ENCODE results near the gene IGF2R. TPM values are rescaled to one million over a fixed set of nuclear protein-coding genes. Genes with fewer than 3 reads are reported as not detected.

The IGF2R gene
- total and polyA plus RNA-seq, 2 of the 13 experiments (the other 11 are each of a cell fraction or from before 2014, with no cell fraction given) = 38.3 to 70.0 TPM

- 89% methylated on average over 3 of the region's 3 CpGs for WGBS (ENCODE audit: low lambda C conversion rate)
- Histone ChIP-seq H3K4me1 (ENCODE audit: insufficient read depth, low read length) (peaks cover 58% of the 10 kb centered on the region), H2AFZ (ENCODE audit: low read length) (no peak overlapping the region), H3K27ac (ENCODE audit: extremely low read length, insufficient read depth, low read length) (peak overlapping the region; percentile 44), H3K4me2 (ENCODE audit: low read depth, low read length) (peak overlapping the region; percentile 10; the same call in 1 of the 2 replicates), H3K9me3 (ENCODE audit: low read length) (no peaks in the 10 kb centered on the region), H3K36me3 (replicated peaks in 1 of 2; ENCODE audit: control insufficient read depth in 1 of 2, insufficient read depth in 2 of 2, low read length in 2 of 2) (no peaks in the 10 kb centered on the region), H3K79me2 (ENCODE audit: insufficient read depth, low read length) (no peaks in the 10 kb centered on the region), H3K27me3 (ENCODE audit: control insufficient read depth in 1 of 2, insufficient read depth in 2 of 2, low read length in 2 of 2) (no peaks in the 10 kb centered on the region), H4K20me1 (ENCODE audit: insufficient read depth, low read length) (no peaks in the 10 kb centered on the region), H3K9ac (ENCODE audit: insufficient read depth, low read depth, low read length) (no peak overlapping the region), H3K4me3 (replicated peaks in 1 of 3; ENCODE audit: insufficient read depth in 1 of 3, low read depth in 2 of 3, low read length in 3 of 3) (no peak overlapping the region)
- ChIA-PET POLR2A (no interaction called here), CTCF (ENCODE audit: low intra/inter-chr PET ratio, low total read pairs) (no interaction called here)
- intact Hi-C loops (cut with micrococcal nuclease; ENCODE audit: unreplicated experiment) = no loop called here
- FAIRE-seq (peak; percentile 80), ATAC-seq (peak; percentile 67), DNase-seq (ENCODE audit: low spot score) (no peak)
- in situ Hi-C loops (cut with HindIII; ENCODE audit: extremely low pct_ligation_motif_present, low pct_unique_long_range_greater_than_20kb) = no loop called here
- BruUV-seq (replicated peaks) = no TSS peak
- peak; percentile 22; the same call in 1 of the 2 replicates for TF ChIP-seq SALL1 (CRISPR knock-in tag; IDR thresholded peaks at IDR 0.05)
- TF ChIP-seq KLF16 (CRISPR knock-in tag; IDR thresholded peaks at IDR 0.05) = no peak
- peak; percentile 63 for TF ChIP-seq ZMYM4 (CRISPR knock-in tag; IDR thresholded peaks at IDR 0.05)
- TF ChIP-seq MXD1 (CRISPR knock-in tag; IDR thresholded peaks at IDR 0.05) = no peak
- no peak for TF ChIP-seq NONO (IDR thresholded peaks at IDR 0.05)
- peak; percentile 22; the same call in 1 of the 2 replicates for TF ChIP-seq NONO (CRISPR knock-in tag; conservative IDR thresholded peaks at IDR 0.05)
- no peak for TF ChIP-seq HNF4G (IDR thresholded peaks at IDR 0.05; ENCODE audit: borderline replicate concordance, low read depth, low read length)
- 0 out of 2 replicates have a peak, but pooled peaks have one; percentile 20 for TF ChIP-seq HNF4G (CRISPR knock-in tag; IDR thresholded peaks at IDR 0.05; ENCODE audit: borderline replicate concordance, low read depth)
- no peak for TF ChIP-seq SNAI1 (CRISPR knock-in tag; IDR thresholded peaks at IDR 0.05; ENCODE audit: borderline replicate concordance)
- no peak for TF ChIP-seq NKX3-1 (CRISPR knock-in tag; IDR thresholded peaks at IDR 0.05)
- 0 out of 2 replicates have a peak, but pooled peaks have one; percentile 51 for TF ChIP-seq BCL3 (CRISPR knock-in tag; IDR thresholded peaks at IDR 0.05)
- 0 out of 2 replicates have a peak, but pooled peaks have one; percentile 26 for TF ChIP-seq ARID5B (CRISPR knock-in tag; IDR thresholded peaks at IDR 0.05)
- peak; percentile 84 for TF ChIP-seq ZNF770 (CRISPR knock-in tag; IDR thresholded peaks at IDR 0.05)
- TF ChIP-seq ZNF331 (CRISPR knock-in tag; IDR thresholded peaks at IDR 0.05) = peak; percentile 45; the same call in 1 of the 2 replicates
Observed at GRCh38 chr6:160128125-160128683, 159.3 kb downstream of the IGF2R start.

Data from HepG2 (cell line).